IPS-15b (cell line): Measurements from ENCODE around the gene VPS13D.

Source experiments
- H3K27me3 ChIP-seq: one replicate; pipeline ENCODE4 v1.6.1; 2013; ENCODE audit warnings: low read length; ENCODE audit not compliant: control insufficient read depth, insufficient read depth
- H3K36me3 ChIP-seq: one replicate; pipeline ENCODE4 v1.6.1; 2013; ENCODE audit warnings: low read length; ENCODE audit not compliant: control insufficient read depth, insufficient read depth
- H3K4me1 ChIP-seq: one replicate; pipeline ENCODE4 v1.6.1; 2013; ENCODE audit warnings: mild to moderate bottlenecking, low read length; ENCODE audit not compliant: control insufficient read depth, insufficient read depth
- H3K4me3 ChIP-seq: one replicate; pipeline ENCODE4 v1.5.1; 2013; ENCODE audit warnings: low read depth, low read length
- H3K9ac ChIP-seq: one replicate; pipeline ENCODE4 v1.6.1; 2013; ENCODE audit warnings: low read depth, mild to moderate bottlenecking, low read length
- H3K9me3 ChIP-seq: one replicate; pipeline ENCODE4 v1.6.1; 2013; ENCODE audit warnings: mild to moderate bottlenecking, low read length; ENCODE audit not compliant: control insufficient read depth, insufficient read depth

The VPS13D gene

DNA sequence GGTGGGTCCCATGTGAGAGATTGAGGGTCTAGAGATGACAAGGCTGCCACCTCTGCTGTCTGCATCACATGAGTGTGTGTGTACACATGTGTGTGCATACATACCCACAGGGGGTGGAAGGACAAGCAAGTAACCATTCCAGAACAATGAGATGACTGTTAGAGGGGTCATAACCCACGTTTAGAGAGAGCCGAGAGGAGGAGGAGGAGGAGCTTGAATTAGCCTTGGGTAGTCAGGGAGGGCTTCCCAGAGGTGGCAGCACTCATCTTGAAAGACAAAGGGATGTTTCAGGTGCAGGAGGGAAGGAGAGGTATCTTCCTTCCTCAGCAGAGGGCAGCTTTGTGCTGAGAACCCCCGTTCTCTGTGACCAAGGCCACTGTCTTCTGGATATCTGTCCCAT, 41.7 kb upstream of the VPS13D start:
- no peaks in the 10 kb centered on the region for H3K27me3 ChIP-seq
- no peaks in the 10 kb centered on the region for H3K4me1 ChIP-seq
- H3K4me3 ChIP-seq, result no peak overlapping the region
- H3K36me3 ChIP-seq, result peaks cover 2% of the 10 kb centered on the region
- no peak overlapping the region for H3K9ac ChIP-seq
- H3K9me3 ChIP-seq, result peaks cover 4% of the 10 kb centered on the region

DNA sequence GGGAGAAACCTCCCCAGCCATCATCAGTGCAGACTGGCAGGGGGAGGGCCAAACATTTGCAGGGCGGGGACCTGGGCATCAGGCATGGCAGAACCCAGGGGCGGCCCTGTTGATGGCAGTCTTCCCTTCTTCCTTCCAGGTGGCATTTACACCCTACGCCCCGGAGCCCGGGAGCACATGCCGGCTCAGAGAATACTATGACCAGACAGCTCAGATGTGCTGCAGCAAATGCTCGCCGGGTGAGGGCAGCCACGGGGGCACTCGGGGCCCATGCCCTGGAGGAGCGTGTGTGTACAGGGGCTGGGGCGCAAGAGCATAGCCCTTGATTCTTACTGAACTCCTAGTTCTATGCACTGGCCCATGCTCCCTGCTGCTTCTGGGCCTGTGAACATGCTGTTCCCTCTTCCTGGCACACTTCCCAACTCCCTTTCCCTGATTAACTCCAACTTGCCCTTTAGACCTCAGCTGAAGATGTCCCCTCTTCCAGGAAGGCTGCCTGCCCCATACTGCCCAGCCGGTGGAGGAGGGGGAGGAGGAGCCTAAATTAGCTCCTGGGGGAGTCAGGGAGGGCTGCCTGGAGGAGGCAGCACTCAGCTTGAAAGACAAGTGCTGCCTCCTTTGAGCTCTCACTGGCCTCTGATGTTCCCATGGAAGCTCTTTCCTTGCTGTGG, 41.0 kb upstream of the VPS13D start:
- Histone ChIP-seq H3K9ac (no peak overlapping the region), H3K36me3 (peaks cover 2% of the 10 kb centered on the region), H3K27me3 (no peaks in the 10 kb centered on the region), H3K4me3 (no peak overlapping the region), H3K9me3 (peaks cover 4% of the 10 kb centered on the region), H3K4me1 (no peaks in the 10 kb centered on the region)

DNA sequence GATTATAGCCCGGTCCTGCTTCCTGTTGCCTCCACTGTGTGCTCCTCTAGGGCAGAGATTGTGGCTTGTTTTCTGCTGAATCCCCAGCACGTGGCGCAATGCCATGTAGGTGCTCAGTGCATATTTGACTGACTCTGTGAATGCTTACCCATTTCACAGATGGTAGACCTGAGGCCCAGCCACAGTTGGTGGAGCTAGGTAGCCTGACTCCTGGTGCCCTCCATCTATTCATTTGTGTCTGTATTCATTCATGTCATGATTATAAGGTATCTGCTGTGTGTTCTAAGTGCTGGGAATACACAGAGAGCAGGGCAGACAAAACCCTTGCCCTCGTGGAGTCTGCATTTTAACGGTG, 40.5 kb upstream of the VPS13D start:
- Histone ChIP-seq H3K36me3 (peaks cover 2% of the 10 kb centered on the region), H3K9me3 (peaks cover 4% of the 10 kb centered on the region), H3K4me3 (no peak overlapping the region), H3K4me1 (no peaks in the 10 kb centered on the region), H3K9ac (no peak overlapping the region), H3K27me3 (no peaks in the 10 kb centered on the region)

DNA sequence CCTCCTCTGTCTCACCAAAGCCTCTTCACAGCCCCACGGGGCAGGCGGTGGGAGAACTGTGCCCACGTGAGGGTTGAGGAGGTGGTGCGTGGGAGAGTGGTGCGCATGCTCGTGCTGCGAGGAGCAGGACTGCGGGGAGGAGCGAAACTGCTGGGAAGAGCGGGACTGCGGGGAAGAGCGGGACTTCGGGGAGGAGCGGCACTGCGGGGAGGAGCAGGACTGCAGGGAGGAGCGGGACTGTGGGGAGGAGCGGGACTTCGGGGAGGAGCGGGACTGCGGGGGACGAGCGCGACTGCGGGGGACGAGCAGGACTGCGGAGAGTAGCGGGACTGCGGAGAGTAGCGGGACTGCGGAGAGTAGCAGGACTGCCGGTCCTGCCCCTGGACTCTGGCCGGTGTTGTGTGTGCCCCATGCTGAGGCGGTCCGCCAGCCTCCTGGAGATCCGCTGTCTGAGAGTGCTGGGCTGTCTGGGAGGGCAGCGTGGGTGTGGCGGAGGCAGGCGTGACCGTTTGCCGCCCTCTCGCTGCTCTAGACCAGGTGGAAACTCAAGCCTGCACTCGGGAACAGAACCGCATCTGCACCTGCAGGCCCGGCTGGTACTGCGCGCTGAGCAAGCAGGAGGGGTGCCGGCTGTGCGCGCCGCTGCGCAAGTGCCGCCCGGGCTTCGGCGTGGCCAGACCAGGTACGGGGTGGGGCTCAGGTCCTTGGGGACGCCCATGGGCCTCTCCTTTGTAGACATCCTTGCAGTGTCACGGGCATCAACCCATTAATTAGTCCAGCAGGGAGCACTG, 38.4 kb upstream of the VPS13D start:
- no peaks in the 10 kb centered on the region for H3K27me3 ChIP-seq
- peaks cover 2% of the 10 kb centered on the region for H3K36me3 ChIP-seq
- H3K4me3 ChIP-seq, result no peak overlapping the region
- no peak overlapping the region for H3K9ac ChIP-seq
- no peaks in the 10 kb centered on the region for H3K9me3 ChIP-seq
- no peaks in the 10 kb centered on the region for H3K4me1 ChIP-seq

DNA sequence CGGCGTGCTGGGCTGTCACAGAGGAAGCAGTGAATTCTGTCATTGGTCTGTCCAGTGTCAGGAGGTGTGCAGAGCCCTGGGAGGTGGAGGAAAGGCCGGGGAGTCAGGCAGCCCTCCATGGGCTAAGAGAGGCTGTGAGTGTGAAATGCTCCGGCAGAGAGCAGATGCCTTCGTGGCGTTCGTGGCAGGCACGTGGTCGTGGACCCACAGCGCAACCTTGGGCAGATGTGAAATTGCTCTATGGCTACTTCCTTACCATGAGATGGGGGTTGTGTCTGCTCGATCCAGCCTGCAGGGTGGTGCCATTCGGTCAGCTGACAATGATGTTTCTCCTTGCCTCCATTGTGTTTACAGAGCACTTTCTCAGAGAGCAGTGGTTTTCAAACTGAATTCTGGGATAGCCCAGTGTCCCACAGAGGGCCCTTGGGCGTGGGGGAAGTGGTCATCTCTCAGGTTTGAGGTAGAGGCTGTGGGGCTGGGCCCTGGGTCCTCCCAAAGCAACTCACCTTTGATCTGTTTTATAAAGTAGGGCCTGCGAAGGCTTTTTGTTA, 35.1 kb upstream of the VPS13D start:
- Histone ChIP-seq H3K9ac (no peak overlapping the region), H3K27me3 (no peaks in the 10 kb centered on the region), H3K36me3 (peaks cover 2% of the 10 kb centered on the region), H3K4me3 (no peak overlapping the region), H3K9me3 (no peaks in the 10 kb centered on the region), H3K4me1 (no peaks in the 10 kb centered on the region)

DNA sequence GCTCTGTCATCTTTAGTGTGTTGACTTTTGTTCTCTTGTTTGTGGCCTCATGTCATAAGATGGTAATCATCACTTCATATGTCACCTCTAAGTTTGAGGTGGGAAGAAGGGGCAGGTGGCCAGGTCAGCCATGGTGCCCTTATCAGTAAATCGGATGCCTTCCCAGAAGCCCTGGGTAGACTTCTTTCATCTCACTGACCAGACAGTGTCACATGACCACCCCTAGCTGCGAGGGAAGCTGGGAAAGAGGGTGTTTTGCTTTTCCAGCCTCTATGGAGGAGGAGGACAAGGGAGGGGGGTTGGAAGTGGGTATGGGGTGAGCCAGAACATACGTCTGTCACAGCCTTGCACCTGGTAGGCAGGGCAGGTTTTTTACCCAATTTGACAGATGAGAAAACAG, 34.4 kb upstream of the VPS13D start:
- H3K4me3 ChIP-seq, result no peak overlapping the region
- no peaks in the 10 kb centered on the region for H3K36me3 ChIP-seq
- H3K9ac ChIP-seq, result no peak overlapping the region
- H3K9me3 ChIP-seq, result no peaks in the 10 kb centered on the region
- H3K4me1 ChIP-seq, result no peaks in the 10 kb centered on the region
- no peaks in the 10 kb centered on the region for H3K27me3 ChIP-seq

DNA sequence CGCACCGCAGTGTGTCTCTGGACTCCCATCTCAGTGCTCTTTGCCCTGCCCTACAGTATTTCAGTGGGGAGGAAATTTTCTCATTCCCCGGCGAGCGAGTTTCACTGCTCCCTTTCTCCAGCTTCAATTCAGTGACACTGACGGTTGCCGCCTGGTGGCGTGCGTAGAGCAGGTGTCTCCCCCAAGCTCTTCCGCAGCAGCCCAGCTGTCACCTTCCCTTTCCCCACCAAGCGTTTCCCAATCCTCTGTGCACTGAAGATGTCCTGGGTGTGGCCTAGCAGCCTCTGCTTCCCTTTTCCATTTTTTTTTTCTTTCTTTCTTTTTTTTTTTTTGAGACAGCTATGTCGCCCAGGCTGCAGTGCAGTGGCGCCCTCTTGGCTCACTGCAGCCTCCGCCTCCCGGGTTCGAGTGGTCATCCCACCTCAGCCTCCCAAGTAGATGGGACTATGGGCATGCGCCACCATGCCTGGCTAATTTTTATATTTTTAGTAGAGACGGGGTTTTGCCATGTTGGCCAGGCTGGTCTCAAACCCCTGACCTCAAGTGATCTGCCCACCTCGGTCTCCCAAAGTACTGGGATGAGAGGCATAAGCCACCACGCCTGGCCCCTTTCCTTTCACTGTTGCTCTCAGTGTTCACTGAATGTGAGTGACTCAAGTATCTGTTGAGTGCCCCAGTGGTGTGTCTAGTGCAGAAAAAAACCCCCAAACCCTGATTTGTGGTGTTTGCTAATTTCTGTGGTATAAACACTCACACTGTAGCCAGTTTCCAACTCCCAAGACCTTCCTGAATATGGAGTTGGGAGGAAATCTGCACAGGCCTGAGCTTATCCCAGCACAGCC, 33.0 kb upstream of the VPS13D start:
- H3K4me3 ChIP-seq, result no peak overlapping the region
- no peaks in the 10 kb centered on the region for H3K9me3 ChIP-seq
- H3K27me3 ChIP-seq, result no peaks in the 10 kb centered on the region
- no peaks in the 10 kb centered on the region for H3K4me1 ChIP-seq
- no peak overlapping the region for H3K9ac ChIP-seq
- no peaks in the 10 kb centered on the region for H3K36me3 ChIP-seq

DNA sequence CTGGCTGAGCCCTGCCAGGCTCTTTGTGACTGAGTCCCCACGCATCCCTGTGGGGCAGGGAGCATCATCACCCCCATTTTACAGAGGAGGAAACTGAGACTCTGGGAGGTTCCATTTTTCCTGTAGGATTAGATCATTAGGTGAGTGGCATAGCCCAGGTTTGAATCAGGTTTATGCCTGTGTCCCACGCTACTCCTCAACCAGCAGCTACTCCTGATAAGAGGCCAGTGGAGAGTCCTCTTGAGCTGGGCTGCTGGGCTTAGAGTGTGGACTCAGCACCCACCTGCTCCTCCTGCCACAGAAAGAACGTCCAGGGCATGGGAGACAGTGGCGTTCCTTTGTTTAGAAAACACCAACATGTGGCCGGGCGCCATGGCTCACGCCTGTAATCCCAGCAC, 32.3 kb upstream of the VPS13D start:
- no peaks in the 10 kb centered on the region for H3K27me3 ChIP-seq
- H3K4me1 ChIP-seq, result no peaks in the 10 kb centered on the region
- H3K9ac ChIP-seq, result no peak overlapping the region
- no peak overlapping the region for H3K4me3 ChIP-seq
- no peaks in the 10 kb centered on the region for H3K36me3 ChIP-seq
- H3K9me3 ChIP-seq, result no peaks in the 10 kb centered on the region

DNA sequence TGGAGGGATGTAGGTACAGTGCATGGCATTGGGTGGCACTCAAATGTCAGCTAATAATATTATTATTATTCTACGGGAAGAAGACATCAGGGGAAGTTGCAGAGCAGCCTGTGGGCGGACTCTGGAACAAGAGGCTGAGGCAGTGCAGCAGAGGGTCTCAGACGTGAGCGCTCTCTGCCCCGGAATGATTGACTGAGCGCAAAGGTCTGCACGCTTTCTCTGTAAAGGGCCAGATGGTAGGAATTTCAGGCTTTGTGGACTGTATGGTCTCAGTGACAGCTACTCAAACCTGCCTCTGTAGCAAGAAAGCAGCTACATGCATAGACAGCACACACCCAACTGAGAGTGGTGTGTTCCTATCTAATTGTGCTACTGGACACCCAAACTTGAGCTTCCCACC, 29.6 kb upstream of the VPS13D start:
- H3K9ac ChIP-seq, result no peak overlapping the region
- H3K27me3 ChIP-seq, result no peaks in the 10 kb centered on the region
- no peak overlapping the region for H3K4me3 ChIP-seq
- no peaks in the 10 kb centered on the region for H3K36me3 ChIP-seq
- no peaks in the 10 kb centered on the region for H3K9me3 ChIP-seq
- no peaks in the 10 kb centered on the region for H3K4me1 ChIP-seq

DNA sequence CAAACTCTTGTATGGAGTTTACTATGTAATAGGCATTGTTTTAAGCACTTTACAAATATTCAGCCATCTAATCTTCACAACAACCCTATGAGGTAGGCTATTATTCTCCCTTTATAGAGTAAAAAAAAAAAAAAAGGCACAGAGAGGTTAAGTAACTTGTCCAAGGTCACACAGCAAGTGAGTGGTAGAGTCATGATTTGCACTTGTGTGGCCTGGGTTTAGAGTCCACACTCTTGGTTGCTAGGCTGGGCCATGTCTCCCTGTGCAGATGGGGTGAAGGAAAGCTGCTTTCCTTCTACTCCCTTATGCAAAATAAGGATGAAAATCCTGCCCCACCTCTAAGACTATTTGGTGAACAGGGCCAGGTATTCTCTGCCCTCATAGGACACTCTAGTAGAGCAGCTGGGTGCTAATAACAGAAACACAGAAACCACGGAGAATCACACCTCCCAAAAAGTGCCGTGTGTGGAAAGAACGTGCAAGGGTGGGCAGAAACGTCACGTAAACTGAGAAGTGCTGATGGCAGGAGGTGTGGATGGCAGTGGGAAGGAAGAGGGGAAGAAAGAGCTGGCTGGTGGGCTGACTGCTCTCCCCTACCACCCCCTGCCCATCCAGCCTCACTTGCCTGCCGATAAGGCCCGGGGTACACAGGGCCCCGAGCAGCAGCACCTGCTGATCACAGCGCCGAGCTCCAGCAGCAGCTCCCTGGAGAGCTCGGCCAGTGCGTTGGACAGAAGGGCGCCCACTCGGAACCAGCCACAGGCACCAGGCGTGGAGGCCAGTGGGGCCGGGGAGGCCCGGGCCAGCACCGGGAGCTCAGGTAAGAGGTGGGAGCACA, 28.3 kb upstream of the VPS13D start:
- H3K9ac ChIP-seq, result no peak overlapping the region
- H3K27me3 ChIP-seq, result no peaks in the 10 kb centered on the region
- H3K36me3 ChIP-seq, result no peaks in the 10 kb centered on the region
- no peaks in the 10 kb centered on the region for H3K9me3 ChIP-seq
- no peak overlapping the region for H3K4me3 ChIP-seq
- H3K4me1 ChIP-seq, result no peaks in the 10 kb centered on the region

DNA sequence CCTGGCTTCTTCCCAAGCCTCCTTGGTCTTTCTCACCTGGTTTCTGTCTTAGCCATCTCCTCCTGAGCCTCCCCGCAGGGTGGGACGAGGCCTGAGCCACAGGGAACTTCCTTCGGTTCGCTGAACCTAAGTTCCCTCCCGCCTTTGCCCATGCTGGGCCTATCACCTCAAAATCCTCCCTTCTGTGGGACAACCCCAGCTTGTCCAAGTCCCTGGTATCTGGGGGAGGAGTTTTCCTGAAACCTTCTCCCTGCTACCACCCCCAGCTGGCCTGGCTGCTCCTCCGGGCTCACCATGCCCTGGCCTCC, 27.7 kb upstream of the VPS13D start:
- Histone ChIP-seq H3K4me3 (no peak overlapping the region), H3K27me3 (no peaks in the 10 kb centered on the region), H3K9ac (no peak overlapping the region), H3K9me3 (no peaks in the 10 kb centered on the region), H3K4me1 (no peaks in the 10 kb centered on the region), H3K36me3 (no peaks in the 10 kb centered on the region)
